Fibroblast of skin of right biceps (primary cell): ENCODE measurements around the gene SPOCK3.
"Not testable (repeated sequence)": the region's sequence is repeated elsewhere in the genome, so short reads cannot be mapped to it uniquely, and the experiment has no call there.

ENCODE experiments used
- DNase-seq: peaks from one replicate; pipeline ENCODE4 v3.0.0-alpha.2; 2013

SPOCK3 gene

DNA sequence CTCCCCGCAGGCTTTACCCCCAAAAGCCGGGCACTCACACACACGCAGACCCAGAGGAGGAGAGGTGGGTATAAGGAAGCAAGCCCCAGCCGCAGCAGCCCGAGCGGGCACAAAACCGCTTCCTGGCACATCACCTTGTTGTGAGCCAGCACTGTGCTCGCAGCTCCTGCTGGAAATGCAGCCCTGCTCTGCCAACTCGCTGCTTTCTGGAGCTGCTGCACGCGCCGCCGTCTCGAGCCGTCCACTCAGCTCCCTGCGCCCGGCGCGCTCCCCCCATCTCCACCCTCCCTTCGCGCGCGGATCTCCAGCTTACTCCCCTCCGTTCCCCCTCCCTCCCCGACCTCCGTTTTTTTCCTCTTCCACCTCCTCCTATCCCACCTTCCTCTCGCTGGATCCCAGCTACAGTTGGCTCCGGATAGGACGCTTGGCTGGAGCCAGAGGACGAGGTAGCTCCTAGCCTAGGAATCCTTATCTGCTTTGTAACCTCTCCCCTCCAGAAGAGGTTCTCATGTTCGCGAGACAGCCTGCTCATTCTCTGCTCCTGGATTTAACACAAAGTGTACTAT is at the start of gene SPOCK3:
Gene SPOCK3, minus strand, starts transcription at position 179 of the 566 bp plus-strand sequence.
- DNase-seq = peak; percentile 30

DNA sequence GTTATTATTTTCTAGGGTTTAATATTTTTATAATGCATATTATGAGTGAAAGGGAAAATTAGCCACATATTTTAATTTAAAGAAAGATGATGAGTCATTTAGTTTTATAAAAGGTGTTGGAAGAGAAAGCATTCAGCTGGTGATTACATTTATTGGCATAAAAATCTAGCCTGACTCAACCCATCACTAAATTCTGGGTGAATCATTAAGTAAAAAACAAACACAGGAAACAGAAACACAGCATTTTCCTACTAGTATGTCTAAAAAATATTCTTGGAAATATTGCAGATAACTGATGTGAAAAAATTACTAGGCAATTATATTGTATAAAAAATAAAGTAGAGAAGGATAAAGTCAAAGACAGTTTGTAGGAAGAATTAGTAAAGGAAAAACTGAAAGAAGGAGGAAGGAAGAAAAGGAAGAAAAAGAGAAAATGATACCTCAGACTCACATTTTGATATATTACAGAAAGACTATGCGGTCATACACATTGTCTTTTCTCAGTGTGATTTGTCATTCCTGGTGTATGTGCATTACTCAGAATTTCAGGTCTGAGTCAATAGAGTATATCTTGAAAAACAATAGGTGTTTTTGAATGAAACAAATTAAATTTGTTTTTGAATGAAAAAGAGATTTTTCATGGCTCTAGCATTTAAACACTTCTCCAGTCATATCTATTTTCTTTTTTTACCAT is 48.0 kb upstream of the SPOCK3 start:
- no peak for DNase-seq

DNA sequence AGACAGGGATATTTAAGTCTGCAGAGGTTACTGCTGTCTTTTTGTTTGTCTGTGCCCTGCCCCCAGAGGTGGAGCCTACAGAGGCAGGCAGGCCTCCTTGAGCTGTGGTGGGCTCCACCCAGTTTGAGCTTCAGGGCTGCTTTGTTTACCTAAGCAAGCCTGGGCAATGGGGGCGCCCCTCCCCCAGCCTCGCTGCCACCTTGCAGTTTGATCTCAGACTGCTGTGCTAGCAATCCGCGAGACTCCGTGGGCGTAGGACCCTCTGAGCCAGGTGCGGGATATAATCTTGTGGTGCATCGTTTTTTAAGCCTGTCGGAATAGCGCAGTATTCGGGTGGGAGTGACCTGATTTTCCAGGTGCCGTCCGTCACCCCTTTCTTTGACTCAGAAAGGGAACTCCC is 47.3 kb upstream of the SPOCK3 start:
- not testable (repeated sequence) for DNase-seq

- DNase-seq = no peak
These were observed 40.1 kb upstream of the SPOCK3 start for GRCh38 chr4:167274351-167274750.

GRCh38 chr4:167265231-167265630 is 30.9 kb upstream of the SPOCK3 start:
- DNase-seq = no peak

GRCh38 chr4:167248271-167248670 is 14.0 kb upstream of the SPOCK3 start:
- DNase-seq = no peak

- DNase-seq = no peak
These were observed 5.3 kb upstream of the SPOCK3 start for GRCh38 chr4:167239627-167240026.

GRCh38 chr4:167238226-167238625 is 3.9 kb upstream of the SPOCK3 start:
- no peak for DNase-seq

DNA sequence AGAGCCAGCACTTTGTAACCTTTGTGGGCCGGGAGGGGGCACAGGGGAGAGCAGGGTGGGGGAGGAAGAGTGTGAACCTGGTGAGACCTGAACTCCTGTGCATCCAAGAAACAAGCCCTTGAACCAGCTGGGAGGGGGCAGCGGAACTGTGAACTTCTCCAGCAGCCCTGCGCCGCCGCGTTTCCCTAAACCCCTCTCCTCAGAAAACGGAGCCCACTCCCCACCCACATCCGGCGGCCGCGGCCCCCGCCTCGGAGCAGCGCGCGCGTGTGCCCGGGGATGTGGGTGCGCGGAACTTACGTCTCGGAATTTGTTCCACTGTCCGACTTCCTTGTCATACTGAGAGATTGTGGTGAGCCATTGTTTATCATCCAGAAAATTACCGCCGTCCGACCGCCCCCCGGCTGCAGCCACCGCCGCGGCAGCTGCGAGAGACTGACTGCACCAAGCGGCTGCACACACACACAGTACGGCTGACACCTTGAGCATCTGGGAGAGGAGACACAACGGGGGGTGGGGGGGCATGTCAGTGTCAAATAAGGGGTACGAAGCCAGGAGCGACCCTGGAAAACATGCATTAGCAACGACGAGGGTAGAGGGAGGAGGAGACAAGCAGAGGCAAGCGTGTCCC is 494 bp downstream of the SPOCK3 start:
- peak; percentile 13 for DNase-seq

GRCh38 chr4:167232805-167233684 is 1.2 kb downstream of the SPOCK3 start:
- no peak for DNase-seq

DNA sequence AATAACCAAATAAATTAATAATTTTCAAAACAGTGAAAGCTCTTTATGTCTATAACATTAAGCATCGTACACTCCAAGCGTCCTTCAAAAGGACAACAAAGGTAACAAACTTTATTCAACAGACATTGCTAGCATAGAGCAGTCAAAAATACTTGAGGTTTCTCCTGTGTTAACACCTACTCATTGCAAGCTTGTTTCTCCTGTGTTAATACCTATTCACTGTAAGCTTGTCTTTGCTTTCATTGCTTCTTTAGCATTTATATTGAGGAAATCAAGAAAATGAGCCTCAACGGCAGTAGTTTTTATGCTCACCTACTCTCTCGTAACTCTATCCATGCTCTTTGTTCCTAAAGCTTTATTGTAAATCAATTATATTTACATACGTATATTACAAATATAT is 3.5 kb downstream of the SPOCK3 start:
- no peak for DNase-seq

GRCh38 chr4:167222099-167222498 is 12.2 kb downstream of the SPOCK3 start:
- DNase-seq = no peak

GRCh38 chr4:167221084-167221483 is 13.2 kb downstream of the SPOCK3 start:
- no peak for DNase-seq

- no peak for DNase-seq
These were observed 16.2 kb downstream of the SPOCK3 start for GRCh38 chr4:167218022-167218608.

DNA sequence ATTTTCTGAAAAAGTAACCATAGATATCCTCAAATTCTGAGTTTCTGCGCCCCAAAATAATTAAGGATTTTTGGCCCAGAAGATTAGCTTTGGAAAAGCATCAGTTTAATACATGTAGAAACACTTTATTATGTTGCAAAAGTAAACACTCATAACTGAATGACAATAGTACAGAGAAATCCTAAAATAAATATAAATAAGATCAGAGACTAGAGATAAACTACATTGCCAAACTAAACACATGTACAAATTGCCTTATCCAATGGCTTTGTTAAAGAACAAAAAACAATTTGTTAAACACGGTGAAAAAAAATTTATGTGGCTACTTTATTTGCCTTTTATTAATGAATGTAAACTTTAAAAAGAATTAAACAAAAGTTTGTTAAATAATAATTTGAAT is 17.5 kb downstream of the SPOCK3 start:
- no peak for DNase-seq

DNA sequence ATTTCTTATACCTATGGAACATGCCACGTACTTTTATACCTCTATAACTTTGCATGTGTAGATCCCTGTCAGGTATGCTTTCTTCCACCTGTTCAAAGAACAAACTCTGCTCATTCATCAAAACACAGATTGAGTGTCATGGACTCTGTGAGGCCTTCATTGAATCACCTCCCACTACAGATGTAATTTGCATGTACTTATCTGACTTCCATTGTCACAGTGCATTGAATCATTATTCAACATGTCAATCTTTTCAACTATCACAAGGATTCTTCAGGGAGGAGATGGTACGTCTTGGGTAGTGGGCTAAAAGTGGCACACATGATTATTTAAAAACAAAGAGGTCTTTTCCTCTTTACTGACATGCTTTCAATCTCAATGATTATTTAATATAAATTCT is 24.1 kb downstream of the SPOCK3 start:
- no peak for DNase-seq

DNA sequence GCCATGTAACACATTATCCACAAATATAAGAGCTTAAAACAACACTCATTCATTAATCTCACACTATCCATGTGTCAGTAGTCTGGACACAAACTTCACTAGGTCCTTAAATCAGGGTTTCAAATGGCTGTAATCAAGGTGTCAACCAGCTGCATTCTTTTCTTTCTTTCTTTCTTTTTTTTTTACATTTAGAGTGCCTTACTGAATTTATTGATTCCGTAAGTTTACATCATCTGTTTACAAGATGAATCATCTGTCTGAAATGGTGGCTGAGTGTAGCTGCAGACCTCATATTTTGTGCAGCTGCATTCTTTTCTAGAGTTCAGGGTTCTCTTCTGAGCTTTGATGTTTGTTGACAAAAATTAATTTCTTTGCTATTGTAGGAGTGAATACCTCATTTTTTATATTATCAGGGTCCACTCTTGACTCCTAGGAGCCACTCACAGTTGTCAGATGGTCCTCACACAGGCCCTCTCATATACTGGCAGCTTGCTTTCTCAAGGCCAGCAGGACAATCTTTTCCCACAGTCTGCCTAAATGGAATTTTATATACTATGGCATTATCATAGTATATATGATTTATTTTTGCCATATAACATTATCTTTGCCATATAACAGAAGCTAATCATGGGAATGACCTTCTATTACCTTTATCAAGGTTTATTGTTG is 37.8 kb downstream of the SPOCK3 start:
- no peak for DNase-seq

DNA sequence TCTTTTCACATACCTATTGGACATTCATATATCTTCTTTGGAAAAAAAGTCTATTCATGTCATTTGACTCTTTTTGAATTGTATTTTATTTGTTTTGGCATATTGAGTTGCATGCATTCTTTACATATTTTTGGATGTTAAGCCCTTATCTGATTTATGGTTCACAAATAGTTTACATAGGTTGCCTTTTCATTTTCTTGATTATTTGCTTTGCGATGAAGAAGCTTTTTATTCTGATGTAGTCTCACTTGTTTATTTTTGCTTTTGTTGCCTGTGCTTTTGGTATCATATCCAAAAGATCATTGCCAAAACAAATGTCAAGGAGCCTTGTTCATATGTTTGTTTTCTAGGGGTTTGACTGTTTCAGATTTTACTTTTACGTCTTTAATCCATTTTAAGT is 43.9 kb downstream of the SPOCK3 start:
- no peak for DNase-seq

- no peak for DNase-seq
These were observed 48.8 kb downstream of the SPOCK3 start for GRCh38 chr4:167185465-167185864.

DNA sequence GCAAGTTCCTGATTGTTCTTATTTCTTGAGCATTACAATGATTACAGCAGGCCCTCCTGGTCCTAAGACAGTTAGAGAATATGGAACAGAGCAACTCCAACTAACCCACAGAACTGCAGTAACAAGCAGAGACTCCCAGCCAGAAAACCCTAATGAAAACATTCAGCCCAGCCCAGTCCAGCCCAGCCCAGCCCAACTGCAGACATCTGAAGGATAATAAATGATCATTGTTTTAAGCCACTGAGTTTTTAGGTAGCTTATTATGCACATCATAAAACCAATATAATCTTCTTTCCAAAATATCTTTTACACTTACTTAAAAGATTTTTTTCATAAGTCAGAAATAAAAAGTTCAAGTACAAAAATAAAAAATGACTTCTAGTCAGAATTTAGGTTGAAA is 51.3 kb downstream of the SPOCK3 start:
- no peak for DNase-seq

GRCh38 chr4:167177925-167178324 is 56.4 kb downstream of the SPOCK3 start:
- no peak for DNase-seq

DNA sequence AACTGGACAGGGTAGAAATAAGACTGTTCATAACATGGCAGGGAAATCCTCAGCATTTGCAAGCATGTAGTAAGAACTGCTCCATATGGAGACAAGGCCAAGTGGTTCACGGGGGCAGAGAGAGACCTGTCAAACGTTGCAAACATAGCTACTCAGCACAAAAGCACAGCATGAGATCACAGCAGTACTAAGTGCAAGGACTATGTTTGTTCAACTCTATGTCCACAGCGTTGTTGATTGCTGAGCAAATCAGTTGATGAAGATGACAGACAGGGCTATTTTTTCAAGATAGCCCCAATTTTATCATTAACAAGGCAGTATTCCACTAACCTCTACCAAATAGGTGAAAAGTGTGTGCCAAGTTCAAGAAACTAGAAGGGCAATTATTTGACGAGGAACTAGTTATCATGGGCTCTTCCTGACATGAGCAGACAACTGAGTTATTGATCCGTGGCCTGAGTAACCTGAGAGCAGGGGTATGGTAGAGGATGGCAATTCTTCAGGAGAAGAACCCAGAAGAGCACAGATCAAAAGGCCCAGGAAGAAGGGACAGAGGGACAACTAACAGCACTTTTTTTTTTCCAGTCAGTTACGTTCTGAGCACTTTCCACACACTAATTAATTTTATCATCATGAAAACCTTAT is 57.4 kb downstream of the SPOCK3 start:
- DNase-seq = no peak
